ENCODE data around the gene KCNAB1.

KCNAB1 gene

DNA sequence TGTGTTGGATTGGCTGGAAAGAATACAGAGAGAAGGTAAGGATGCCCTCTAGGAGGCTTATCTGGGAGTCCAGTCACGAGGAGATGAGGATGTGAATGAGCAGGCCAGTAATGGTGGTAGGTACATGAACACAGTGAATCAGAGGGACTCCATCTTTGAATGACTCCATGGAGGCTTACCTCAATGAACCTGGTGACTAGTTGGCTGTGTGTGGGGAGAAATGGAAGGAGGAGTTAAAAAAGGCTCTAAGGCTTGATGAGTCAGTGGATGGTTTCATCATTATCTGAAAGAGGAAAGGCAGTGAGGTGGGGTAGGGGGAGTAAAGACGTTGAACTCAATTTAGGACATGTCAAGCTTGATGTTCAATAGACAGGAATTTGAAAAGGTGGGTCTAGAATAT, 61.1 kb downstream of the KCNAB1 start:
- Histone ChIP-seq H3K36me3 (ENCODE audit: low read length) (no peaks in the 10 kb centered on the region), H3F3A (ENCODE audit: insufficient read depth) (no peaks in the 10 kb centered on the region), H3K4me2 (ENCODE audit: low read depth, low read length, poor library complexity, severe bottlenecking) (no peak overlapping the region), H3K79me2 (ENCODE audit: insufficient read depth, low read length) (no peaks in the 10 kb centered on the region), H3K9me2 (replicated peaks; ENCODE audit: insufficient read depth, low read length) (no peaks in the 10 kb centered on the region), H4K20me1 (ENCODE audit: low read depth, low read length) (no peaks in the 10 kb centered on the region), H3K9me3 (ENCODE audit: insufficient read depth, low read length) (no peaks in the 10 kb centered on the region), H3K9ac (ENCODE audit: low read length) (no peak overlapping the region), H3K27me3 (ENCODE audit: low read length) (no peaks in the 10 kb centered on the region), H3K4me3 (ENCODE audit: insufficient read depth, low read length, poor library complexity, severe bottlenecking) (no peak overlapping the region), H2AFZ (ENCODE audit: low read depth, low read length, severe bottlenecking) (no peak overlapping the region), H3K27ac (ENCODE audit: low read depth, low read length) (no peak overlapping the region)
- TF ChIP-seq CTCF (IDR thresholded peaks at IDR 0.05; ENCODE audit: insufficient read depth, low read length, poor library complexity, severe bottlenecking), result no peak

DNA sequence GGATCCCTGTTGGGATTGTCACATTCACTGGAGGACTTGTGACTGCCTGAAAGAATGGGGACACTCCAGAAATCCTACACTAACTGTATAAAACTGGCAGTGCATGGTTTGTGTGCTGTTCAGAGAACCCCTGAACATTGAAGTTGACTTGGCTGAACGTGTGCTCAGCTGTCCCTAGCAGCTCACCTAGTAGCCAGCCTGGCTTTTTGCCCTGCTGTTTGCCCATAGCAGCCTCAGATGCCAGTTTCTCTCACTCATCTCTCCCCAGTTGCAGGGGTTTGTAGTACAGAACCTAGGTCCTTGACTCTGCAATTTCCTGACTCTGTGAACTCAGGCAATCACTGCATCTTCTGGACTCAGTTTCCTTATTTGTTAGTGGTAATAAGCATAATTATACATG, 63.0 kb downstream of the KCNAB1 start:
- no peaks in the 10 kb centered on the region for H3F3A ChIP-seq (ENCODE audit: insufficient read depth)
- no peak overlapping the region for H2AFZ ChIP-seq (ENCODE audit: low read depth, low read length, severe bottlenecking)
- no peaks in the 10 kb centered on the region for H4K20me1 ChIP-seq (ENCODE audit: low read depth, low read length)
- TF ChIP-seq EZH2phosphoT487 (conservative IDR thresholded peaks at IDR 0.05; ENCODE audit: low read length) (no peak), CTCF (IDR thresholded peaks at IDR 0.05; ENCODE audit: insufficient read depth, low read length, poor library complexity, severe bottlenecking) (no peak)
- no peaks in the 10 kb centered on the region for H3K9me2 ChIP-seq (replicated peaks; ENCODE audit: insufficient read depth, low read length)
- no peak overlapping the region for H3K27ac ChIP-seq (ENCODE audit: low read depth, low read length)
- H3K9me3 ChIP-seq (ENCODE audit: insufficient read depth, low read length), result no peaks in the 10 kb centered on the region
- no peaks in the 10 kb centered on the region for H3K36me3 ChIP-seq (ENCODE audit: low read length)
- no peak overlapping the region for H3K9ac ChIP-seq (ENCODE audit: low read length)
- H3K79me2 ChIP-seq (ENCODE audit: insufficient read depth, low read length), result no peaks in the 10 kb centered on the region
- no peak overlapping the region for H3K4me2 ChIP-seq (ENCODE audit: low read depth, low read length, poor library complexity, severe bottlenecking)
- no peak overlapping the region for H3K4me3 ChIP-seq (ENCODE audit: insufficient read depth, low read length, poor library complexity, severe bottlenecking)
- H3K27me3 ChIP-seq (ENCODE audit: low read length), result no peaks in the 10 kb centered on the region

DNA sequence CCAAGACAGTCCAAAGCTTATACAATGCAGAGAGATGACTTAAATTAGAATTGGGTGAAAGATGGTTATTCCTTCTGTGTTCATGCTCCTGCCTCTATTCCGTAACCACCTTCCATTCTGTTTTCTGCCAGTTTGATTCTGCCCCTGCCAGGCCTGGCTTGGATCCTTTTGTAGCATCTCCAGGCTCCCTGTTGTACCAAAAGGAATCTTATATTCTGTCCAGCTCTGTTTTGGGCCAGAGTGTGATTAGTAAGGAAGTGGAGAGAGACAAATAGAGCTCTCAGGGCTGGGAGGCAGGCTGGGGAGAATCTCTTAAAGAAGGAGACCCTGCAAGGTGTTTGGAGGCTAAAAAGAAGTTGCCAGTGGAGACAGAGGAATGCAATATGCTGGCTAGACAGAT, 63.8 kb downstream of the KCNAB1 start:
- no peak overlapping the region for H3K9ac ChIP-seq (ENCODE audit: low read length)
- H3K79me2 ChIP-seq (ENCODE audit: insufficient read depth, low read length), result no peaks in the 10 kb centered on the region
- no peak overlapping the region for H3K27ac ChIP-seq (ENCODE audit: low read depth, low read length)
- H4K20me1 ChIP-seq (ENCODE audit: low read depth, low read length), result no peaks in the 10 kb centered on the region
- TF ChIP-seq EZH2phosphoT487 (conservative IDR thresholded peaks at IDR 0.05; ENCODE audit: low read length), result no peak
- no peak for TF ChIP-seq CTCF (IDR thresholded peaks at IDR 0.05; ENCODE audit: insufficient read depth, low read length, poor library complexity, severe bottlenecking)
- H2AFZ ChIP-seq (ENCODE audit: low read depth, low read length, severe bottlenecking), result no peak overlapping the region
- no peaks in the 10 kb centered on the region for H3K9me3 ChIP-seq (ENCODE audit: insufficient read depth, low read length)
- no peak overlapping the region for H3K4me3 ChIP-seq (ENCODE audit: insufficient read depth, low read length, poor library complexity, severe bottlenecking)
- no peaks in the 10 kb centered on the region for H3F3A ChIP-seq (ENCODE audit: insufficient read depth)
- no peak overlapping the region for H3K4me2 ChIP-seq (ENCODE audit: low read depth, low read length, poor library complexity, severe bottlenecking)
- no peaks in the 10 kb centered on the region for H3K36me3 ChIP-seq (ENCODE audit: low read length)
- no peaks in the 10 kb centered on the region for H3K27me3 ChIP-seq (ENCODE audit: low read length)
- no peaks in the 10 kb centered on the region for H3K9me2 ChIP-seq (replicated peaks; ENCODE audit: insufficient read depth, low read length)
